ENCODE measurements around the gene KLF13. TPM values are rescaled to one million over a fixed set of nuclear protein-coding genes. Genes with fewer than 3 reads are reported as not detected.

Gene KLF13
- total RNA-seq, 1 experiment from 2014 or later = 22.1 TPM

GRCh38 chr15:31371520-31372240 lies 45.0 kb downstream of the KLF13 start:
- no peak overlapping the region for H3K27ac ChIP-seq (ENCODE audit: low read depth, low read length, poor library complexity, severe bottlenecking)
- ChIA-PET POLR2A (ENCODE audit: low non-redundant PET) (no interaction called here), CTCF (no interaction called here)
- no peaks in the 10 kb centered on the region for H3K36me3 ChIP-seq (ENCODE audit: insufficient read depth, low read length, poor library complexity, severe bottlenecking)
- no peak overlapping the region for H3K4me3 ChIP-seq (ENCODE audit: low read depth, low read length, poor library complexity, severe bottlenecking)
- peaks cover 6% of the 10 kb centered on the region for H3K4me1 ChIP-seq (ENCODE audit: insufficient read depth, low read length, poor library complexity, severe bottlenecking)
- TF ChIP-seq CTCF (conservative IDR thresholded peaks at IDR 0.05; ENCODE audit: low read depth, low read length) (no peak), EZH2 (IDR thresholded peaks at IDR 0.05; ENCODE audit: borderline replicate concordance, low read depth, low read length, poor library complexity, severe bottlenecking) (no peak)
- H3K9me3 ChIP-seq (ENCODE audit: low read depth, low read length, poor library complexity, severe bottlenecking) = no peaks in the 10 kb centered on the region
- no peak for DNase-seq (ENCODE audit: low spot score)
- no TSS peak for BruUV-seq (replicated peaks)
- no peaks in the 10 kb centered on the region for H3K27me3 ChIP-seq (replicated peaks; ENCODE audit: insufficient read depth, low read depth, low read length, poor library complexity)
- intact Hi-C loops (cut with micrococcal nuclease; ENCODE audit: unreplicated experiment) = no loop called here

- Histone ChIP-seq H3K27ac (ENCODE audit: low read depth, low read length, poor library complexity, severe bottlenecking) (no peak overlapping the region), H3K27me3 (replicated peaks; ENCODE audit: insufficient read depth, low read depth, low read length, poor library complexity) (no peaks in the 10 kb centered on the region), H3K36me3 (ENCODE audit: insufficient read depth, low read length, poor library complexity, severe bottlenecking) (no peaks in the 10 kb centered on the region), H3K9me3 (ENCODE audit: low read depth, low read length, poor library complexity, severe bottlenecking) (no peaks in the 10 kb centered on the region), H3K4me1 (ENCODE audit: insufficient read depth, low read length, poor library complexity, severe bottlenecking) (no peaks in the 10 kb centered on the region), H3K4me3 (ENCODE audit: low read depth, low read length, poor library complexity, severe bottlenecking) (no peak overlapping the region)
- intact Hi-C loops (cut with micrococcal nuclease; ENCODE audit: unreplicated experiment) = no loop called here
- POLR2A ChIA-PET (ENCODE audit: low non-redundant PET) = no interaction called here
- TF ChIP-seq CTCF (conservative IDR thresholded peaks at IDR 0.05; ENCODE audit: low read depth, low read length) (no peak), EZH2 (IDR thresholded peaks at IDR 0.05; ENCODE audit: borderline replicate concordance, low read depth, low read length, poor library complexity, severe bottlenecking) (no peak)
- CTCF ChIA-PET = no interaction called here
- no TSS peak for BruUV-seq (replicated peaks)
- no peak for DNase-seq (ENCODE audit: low spot score)
Measured at GRCh38 chr15:31372635-31373091, 46.0 kb downstream of the KLF13 start.

GRCh38 chr15:31373096-31373865 lies 46.6 kb downstream of the KLF13 start:
- TF ChIP-seq CTCF (conservative IDR thresholded peaks at IDR 0.05; ENCODE audit: low read depth, low read length) = no peak
- TF ChIP-seq EZH2 (IDR thresholded peaks at IDR 0.05; ENCODE audit: borderline replicate concordance, low read depth, low read length, poor library complexity, severe bottlenecking) = no peak
- H3K27ac ChIP-seq (ENCODE audit: low read depth, low read length, poor library complexity, severe bottlenecking) = no peak overlapping the region
- no TSS peak for BruUV-seq (replicated peaks)

More at GRCh38 chr15:31373096-31373865, 46.6 kb downstream of the KLF13 start:
- no peaks in the 10 kb centered on the region for H3K4me1 ChIP-seq (ENCODE audit: insufficient read depth, low read length, poor library complexity, severe bottlenecking)
- H3K9me3 ChIP-seq (ENCODE audit: low read depth, low read length, poor library complexity, severe bottlenecking) = no peaks in the 10 kb centered on the region
- H3K36me3 ChIP-seq (ENCODE audit: insufficient read depth, low read length, poor library complexity, severe bottlenecking) = no peaks in the 10 kb centered on the region
- no peaks in the 10 kb centered on the region for H3K27me3 ChIP-seq (replicated peaks; ENCODE audit: insufficient read depth, low read depth, low read length, poor library complexity)
- no peak overlapping the region for H3K4me3 ChIP-seq (ENCODE audit: low read depth, low read length, poor library complexity, severe bottlenecking)
- DNase-seq (ENCODE audit: low spot score) = no peak
- ChIA-PET CTCF (no interaction called here), POLR2A (ENCODE audit: low non-redundant PET) (no interaction called here)
- intact Hi-C loops (cut with micrococcal nuclease; ENCODE audit: unreplicated experiment) = no loop called here
